Cardiac muscle cell (in vitro differentiated cells and primary cell): ENCODE measurements around the gene CLDN10. TPM values are rescaled to one million over a fixed set of nuclear protein-coding genes. Genes with fewer than 3 reads are reported as not detected.

ENCODE experiments used
- DNase-seq, 2 donors: peaks; one replicate each; pipeline versions ENCODE4 v3.0.0 to v3.0.0-alpha.2; 2010 to 2017; ENCODE audit warnings: low read depth in 1 of 2, low spot score in 1 of 2
- H3K27ac ChIP-seq: fragments of 200-600 bp; sonication (generic); 2 replicates; pipeline ENCODE4 v1.5.1; 2016
- H3K27me3 ChIP-seq: fragments of 200-600 bp; sonication (generic); 2 replicates; pipeline ENCODE4 v1.6.0; 2016; ENCODE audit warnings: control low read depth
- H3K36me3 ChIP-seq: fragments of 200-600 bp; sonication (generic); 2 replicates; pipeline ENCODE4 v1.5.1; 2016; ENCODE audit warnings: control low read depth
- H3K4me1 ChIP-seq: fragments of 200-600 bp; sonication (generic); 2 replicates; pipeline ENCODE4 v1.8.1; 2017; ENCODE audit warnings: low read depth, mild to moderate bottlenecking, mixed run types
- H3K4me3 ChIP-seq: fragments of 200-600 bp; sonication (generic); 2 replicates; pipeline ENCODE4 v1.5.1; 2016; ENCODE audit warnings: mild to moderate bottlenecking
- H3K9me3 ChIP-seq: fragments of 200-600 bp; sonication (generic); 2 replicates; pipeline ENCODE4 v1.5.1; 2017; ENCODE audit warnings: low read depth, mild to moderate bottlenecking, control low read depth
- CTCF ChIP-seq: IDR thresholded peaks from 2 replicates; pipeline ENCODE4 v1.5.1; 2012; ENCODE audit warnings: low read depth, mild to moderate bottlenecking, low read length
- polyA plus RNA-seq: library from polyadenylated mRNA; unstranded; fragments of >200 nt; fragmentation: Nextera tagmentation; extraction: Ambion mirVana; gene quantifications from 2 replicates; pipeline ENCODE4 v1.2.1, GENCODE V29; 2016
- total RNA-seq: library from RNA; depleted of rRNA; stranded (reverse); fragments of >200 nt; gene quantifications from 2 replicates; pipeline ENCODE4 v1.2.3, GENCODE V29; 2016

Gene CLDN10
- total and polyA plus RNA-seq, 2 experiments from 2014 or later, result 0.16 to 0.66 TPM

GRCh38 chr13:95516021-95516420 lies 36.5 kb upstream of the CLDN10 start:
- no peak overlapping the region for H3K27ac ChIP-seq
- no peaks in the 10 kb centered on the region for H3K9me3 ChIP-seq
- TF ChIP-seq CTCF, result no peak
- H3K4me1 ChIP-seq, result no peaks in the 10 kb centered on the region
- DNase-seq, result no peak
- H3K36me3 ChIP-seq, result no peaks in the 10 kb centered on the region
- H3K4me3 ChIP-seq, result no peak overlapping the region
- H3K27me3 ChIP-seq, result peaks cover 4% of the 10 kb centered on the region

- H3K9me3 ChIP-seq, result no peaks in the 10 kb centered on the region
- H3K27ac ChIP-seq, result no peak overlapping the region
- H3K27me3 ChIP-seq, result peaks cover 4% of the 10 kb centered on the region
- no peak overlapping the region for H3K4me3 ChIP-seq
- no peak for TF ChIP-seq CTCF
- no peaks in the 10 kb centered on the region for H3K4me1 ChIP-seq
- no peak for DNase-seq
- no peaks in the 10 kb centered on the region for H3K36me3 ChIP-seq
Observed at GRCh38 chr13:95516492-95516891, 36.0 kb upstream of the CLDN10 start.

- DNase-seq, result peak in 1 of 2 donors; percentile 39
- no peaks in the 10 kb centered on the region for H3K27me3 ChIP-seq
- no peak overlapping the region for H3K27ac ChIP-seq
- no peaks in the 10 kb centered on the region for H3K36me3 ChIP-seq
- H3K4me3 ChIP-seq, result no peak overlapping the region
- H3K9me3 ChIP-seq, result no peaks in the 10 kb centered on the region
- no peak for TF ChIP-seq CTCF
- no peaks in the 10 kb centered on the region for H3K4me1 ChIP-seq
Observed at GRCh38 chr13:95523598-95523997, 28.9 kb upstream of the CLDN10 start.

- Histone ChIP-seq H3K4me3 (no peak overlapping the region), H3K27me3 (no peaks in the 10 kb centered on the region), H3K9me3 (no peaks in the 10 kb centered on the region), H3K27ac (no peak overlapping the region), H3K36me3 (no peaks in the 10 kb centered on the region), H3K4me1 (no peaks in the 10 kb centered on the region)
- DNase-seq, result peak in 1 of 2 donors; percentile 84
- TF ChIP-seq CTCF, result no peak
Observed at GRCh38 chr13:95524264-95524901, 28.1 kb upstream of the CLDN10 start.

GRCh38 chr13:95527955-95528354 lies 24.6 kb upstream of the CLDN10 start:
- TF ChIP-seq CTCF, result no peak
- Histone ChIP-seq H3K4me3 (no peak overlapping the region), H3K27ac (no peak overlapping the region), H3K36me3 (no peaks in the 10 kb centered on the region), H3K4me1 (no peaks in the 10 kb centered on the region), H3K27me3 (no peaks in the 10 kb centered on the region), H3K9me3 (no peaks in the 10 kb centered on the region)
- DNase-seq, result no peak
